GM18526 (cell line): ENCODE data around the gene LILRB1.
"Not testable (repeated sequence)": the region's sequence is repeated elsewhere in the genome, so short reads cannot be mapped to it uniquely, and the experiment has no call there.

Experiments used
- POLR2A ChIP-seq: IDR thresholded peaks from 3 replicates; pipeline ENCODE4 v1.6.1; 2011; ENCODE audit not compliant: insufficient read length; ENCODE audit errors: extremely low read depth

Gene LILRB1

DNA sequence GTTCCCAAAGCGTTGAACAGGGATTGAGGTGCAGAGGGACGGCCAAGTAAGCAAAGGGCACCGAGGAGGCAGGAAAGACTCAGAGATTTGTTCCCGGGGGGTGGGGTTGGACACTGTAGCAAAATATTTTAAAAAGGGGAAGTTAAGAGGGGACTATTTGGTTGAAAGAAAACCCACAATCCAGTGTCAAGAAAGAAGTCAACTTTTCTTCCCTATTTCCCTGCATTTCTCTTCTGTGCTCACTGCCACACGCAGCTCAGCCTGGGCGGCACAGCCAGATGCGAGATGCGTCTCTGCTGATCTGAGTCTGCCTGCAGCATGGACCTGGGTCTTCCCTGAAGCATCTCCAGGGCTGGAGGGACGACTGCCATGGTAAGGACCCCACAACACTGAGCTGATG, at the start of gene LILRB1:
Gene LILRB1 (plus strand): TSS at position 223 of the 400 bp plus-strand sequence. CDS start 590 bp downstream, outside the sequence.
- TF ChIP-seq POLR2A, result not testable (repeated sequence)

- no peak for TF ChIP-seq POLR2A
Measured at GRCh38 chr19:54586397-54586796, 43.9 kb upstream of the LILRB1 start.

DNA sequence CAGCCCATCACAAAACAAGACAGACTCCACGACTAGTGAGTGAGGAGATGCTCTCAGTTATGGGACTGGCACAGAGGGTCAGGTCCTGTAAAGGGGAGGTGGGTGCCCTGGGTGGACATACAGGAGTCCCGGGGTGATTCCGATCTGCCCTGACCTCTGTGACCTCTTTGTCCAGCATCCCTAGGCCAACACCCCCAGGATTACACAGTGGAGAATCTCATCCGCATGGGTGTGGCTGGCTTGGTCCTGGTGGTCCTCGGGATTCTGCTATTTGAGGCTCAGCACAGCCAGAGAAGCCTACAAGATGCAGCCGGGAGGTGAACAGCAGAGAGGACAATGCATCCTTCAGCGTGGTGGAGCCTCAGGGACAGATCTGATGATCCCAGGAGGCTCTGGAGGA, 43.3 kb upstream of the LILRB1 start:
- TF ChIP-seq POLR2A, result no peak

- not testable (repeated sequence) for TF ChIP-seq POLR2A
Measured at GRCh38 chr19:54593445-54593844, 36.8 kb upstream of the LILRB1 start, which contains the start of gene LILRA1. Gene LILRA1 (plus strand): TSS chr19:54593632. CDS start chr19:54594245, 613 bp downstream.

- TF ChIP-seq POLR2A, result no peak
Measured at GRCh38 chr19:54594737-54595136, 35.5 kb upstream of the LILRB1 start.

DNA sequence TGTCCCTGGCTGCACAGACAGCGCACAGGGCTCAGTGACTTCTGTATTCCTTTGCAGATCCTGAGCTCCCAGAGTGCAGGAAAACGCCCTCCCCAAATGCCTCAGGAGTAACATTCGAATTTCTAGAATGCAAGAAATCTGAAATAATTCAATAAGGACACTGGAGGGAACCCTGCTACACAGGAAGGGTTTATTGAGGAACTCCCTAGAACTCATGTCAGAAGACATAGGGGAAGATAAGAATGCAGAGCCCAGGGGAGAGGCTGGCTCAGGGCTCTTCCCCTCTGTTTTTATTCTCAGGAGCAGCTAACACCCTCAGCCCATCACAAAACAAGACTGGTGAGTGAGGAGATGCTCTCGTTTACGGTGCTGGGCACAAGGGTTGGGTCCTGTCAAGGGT, 30.1 kb upstream of the LILRB1 start:
- no peak for TF ChIP-seq POLR2A

GRCh38 chr19:54606230-54606629, 24.1 kb upstream of the LILRB1 start:
- TF ChIP-seq POLR2A, result no peak

DNA sequence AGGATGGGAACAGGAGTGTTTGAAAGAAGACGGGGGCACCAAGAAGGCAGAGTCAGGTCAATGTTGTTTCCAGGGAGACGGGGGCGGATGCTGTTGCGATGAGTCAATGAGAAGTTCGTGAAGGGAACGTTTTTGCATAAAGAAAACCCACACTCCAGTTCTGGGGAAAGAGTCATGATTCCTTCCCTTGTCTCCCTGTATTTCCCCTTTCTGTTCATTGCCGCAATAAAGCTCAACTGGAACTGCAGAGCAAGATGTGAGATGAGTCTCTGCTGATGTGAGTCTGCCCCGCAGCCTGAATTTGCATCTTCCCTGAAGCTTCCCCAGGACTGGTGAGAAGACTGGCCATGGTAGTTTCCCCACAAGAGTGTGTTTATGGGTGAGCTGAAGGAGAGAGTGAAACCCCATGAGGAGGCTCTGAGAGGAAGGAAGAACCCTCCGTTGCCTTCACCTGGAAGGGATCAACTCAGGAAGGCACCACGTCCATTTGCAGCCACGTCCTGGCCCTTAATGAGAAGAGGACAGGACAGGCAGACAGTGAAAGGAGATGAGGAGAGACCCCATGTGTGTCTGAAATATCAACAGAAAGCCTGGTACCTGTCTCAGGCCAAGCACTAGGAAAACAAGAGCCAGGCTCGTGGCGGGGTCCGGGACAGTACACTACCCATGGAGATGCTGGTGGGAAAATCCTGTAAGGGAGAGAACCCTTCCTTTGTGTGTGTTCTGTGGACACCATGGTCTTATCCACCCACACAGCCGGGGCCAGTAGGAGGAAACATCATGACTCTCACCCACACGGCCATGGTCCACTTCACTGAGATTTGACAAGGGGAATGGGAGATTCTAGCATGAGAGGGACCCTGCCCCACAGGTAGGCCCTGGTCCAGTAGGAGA, 23.1 kb upstream of the LILRB1 start:
- TF ChIP-seq POLR2A, result no peak

- no peak for TF ChIP-seq POLR2A
Measured at GRCh38 chr19:54607785-54608150, 22.5 kb upstream of the LILRB1 start.

DNA sequence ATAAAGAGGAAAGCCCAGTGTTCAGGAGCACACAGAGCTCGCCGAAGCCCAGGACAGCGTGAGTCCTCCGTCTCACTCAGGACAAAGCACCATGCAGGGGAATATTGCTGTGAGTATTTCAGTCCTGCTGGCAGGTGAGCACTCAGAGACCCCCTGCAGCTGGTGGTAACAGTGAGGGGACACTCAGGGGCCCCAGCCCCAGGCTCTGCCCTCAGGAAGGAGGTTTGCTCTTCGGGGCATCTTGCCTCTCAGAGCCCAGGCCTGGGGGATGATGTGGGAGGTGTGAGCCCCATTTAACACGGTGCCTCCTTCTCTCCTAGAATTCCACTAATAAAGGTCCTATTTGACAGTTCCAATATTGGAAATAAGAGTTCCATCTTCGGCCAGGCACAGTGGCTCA, 22.1 kb upstream of the LILRB1 start:
- TF ChIP-seq POLR2A, result no peak

GRCh38 chr19:54608792-54609191, 21.5 kb upstream of the LILRB1 start:
- no peak for TF ChIP-seq POLR2A

DNA sequence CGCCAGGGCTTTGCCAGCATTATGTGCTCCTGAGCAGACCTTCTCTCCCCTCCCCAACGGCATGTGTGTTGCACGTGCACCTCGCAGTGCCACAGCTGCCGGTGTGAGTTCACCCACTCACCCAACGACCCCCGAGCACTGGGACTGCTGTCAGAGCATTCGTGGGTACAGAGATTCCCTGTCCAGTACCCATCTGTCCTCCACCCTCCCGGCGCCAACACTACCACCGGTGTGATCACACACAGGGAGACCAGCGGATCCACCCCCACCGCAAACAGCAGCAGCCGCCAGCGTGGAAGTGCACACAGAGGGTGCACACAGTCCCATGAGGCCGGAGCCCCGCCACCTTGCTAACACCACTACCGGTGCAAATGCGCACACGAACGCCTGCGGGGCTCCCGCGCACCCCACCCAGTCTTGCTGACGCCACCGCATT, 20.9 kb upstream of the LILRB1 start:
- no peak for TF ChIP-seq POLR2A

- TF ChIP-seq POLR2A, result no peak
Measured at GRCh38 chr19:54612428-54612827, 17.9 kb upstream of the LILRB1 start.

DNA sequence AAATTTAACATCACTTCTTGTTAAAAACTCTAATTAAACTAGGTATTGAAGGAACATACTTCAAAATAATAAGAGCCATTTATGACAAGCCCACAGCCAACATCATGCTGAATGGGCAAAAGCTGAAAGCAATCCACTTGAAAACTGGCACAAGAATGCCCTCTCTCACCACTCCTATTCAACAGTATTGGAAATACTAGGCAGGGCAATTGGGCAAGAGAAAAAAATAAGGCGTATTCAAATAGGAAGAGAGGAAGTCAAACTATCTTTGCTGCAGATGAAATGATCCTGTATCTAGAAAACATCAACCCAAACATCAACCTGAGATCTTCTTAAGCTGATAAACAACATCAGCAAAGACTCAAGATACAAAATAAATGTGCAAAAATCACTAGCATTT, 15.6 kb upstream of the LILRB1 start:
- TF ChIP-seq POLR2A, result no peak

DNA sequence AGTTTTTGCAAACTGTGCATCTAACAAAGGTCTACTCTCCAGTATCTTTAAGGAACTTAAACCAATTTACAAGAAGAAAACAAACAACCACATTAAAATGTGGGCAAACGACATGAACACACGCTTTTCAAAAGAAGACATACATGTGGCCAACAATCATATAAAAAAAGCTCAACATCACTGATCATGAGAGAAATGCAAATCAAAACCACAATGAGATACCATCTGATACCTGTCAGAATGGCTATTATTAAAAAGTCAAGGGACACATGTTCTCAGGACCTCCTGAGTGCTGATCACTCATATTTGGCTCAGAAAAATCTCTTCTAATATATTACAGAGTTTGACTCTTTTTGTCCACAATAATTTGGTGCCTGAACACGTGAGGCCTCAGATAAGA, 14.2 kb upstream of the LILRB1 start:
- no peak for TF ChIP-seq POLR2A

DNA sequence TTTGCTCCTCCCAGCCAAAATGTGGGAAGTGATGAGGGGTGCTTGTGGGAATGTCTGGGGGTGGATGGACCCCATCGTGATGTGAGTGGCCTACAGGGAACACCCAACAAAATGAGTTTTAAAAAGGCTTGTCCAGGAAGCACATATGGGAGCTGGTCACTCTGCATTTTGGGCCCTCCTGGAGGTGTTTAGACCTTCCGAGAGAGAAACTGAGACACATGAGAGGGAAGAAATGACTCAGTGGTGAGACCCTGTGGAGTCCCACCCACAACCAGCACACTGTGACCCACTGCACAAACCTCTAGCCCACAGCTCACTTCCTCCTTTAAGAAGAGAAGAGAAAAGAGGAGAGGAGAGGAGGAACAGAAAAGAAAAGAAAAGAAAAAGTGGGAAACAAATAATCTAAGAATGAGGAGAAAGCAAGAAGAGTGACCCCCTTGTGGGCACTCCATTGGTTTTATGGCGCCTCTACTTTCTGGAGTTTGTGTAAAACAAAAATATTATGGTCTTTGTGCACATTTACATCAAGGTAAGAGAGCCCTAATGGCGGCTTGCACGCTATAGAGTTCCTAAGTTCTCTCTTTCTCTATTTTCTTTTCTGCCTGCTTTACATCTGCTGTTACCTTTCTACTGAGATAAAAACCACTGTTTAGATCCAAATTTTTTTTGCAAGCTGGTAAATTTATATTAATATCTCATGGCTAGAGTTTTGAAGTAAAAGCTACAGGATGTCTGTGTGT, 13.3 kb upstream of the LILRB1 start:
- peak; percentile 34 for TF ChIP-seq POLR2A
